Measurements from ENCODE around the gene KRTAP9-7.
"Not testable (repeated sequence)": the region's sequence is repeated elsewhere in the genome, so short reads cannot be mapped to it uniquely, and the experiment has no call there.

KRTAP9-7 gene, protein sequence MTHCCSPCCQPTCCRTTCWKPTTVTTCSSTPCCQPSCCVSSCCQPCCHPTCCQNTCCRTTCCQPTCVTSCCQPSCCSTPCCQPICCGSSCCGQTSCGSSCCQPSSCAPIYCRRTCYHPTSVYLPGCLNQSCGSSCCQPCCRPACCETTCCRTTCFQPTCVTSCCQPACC

DNA sequence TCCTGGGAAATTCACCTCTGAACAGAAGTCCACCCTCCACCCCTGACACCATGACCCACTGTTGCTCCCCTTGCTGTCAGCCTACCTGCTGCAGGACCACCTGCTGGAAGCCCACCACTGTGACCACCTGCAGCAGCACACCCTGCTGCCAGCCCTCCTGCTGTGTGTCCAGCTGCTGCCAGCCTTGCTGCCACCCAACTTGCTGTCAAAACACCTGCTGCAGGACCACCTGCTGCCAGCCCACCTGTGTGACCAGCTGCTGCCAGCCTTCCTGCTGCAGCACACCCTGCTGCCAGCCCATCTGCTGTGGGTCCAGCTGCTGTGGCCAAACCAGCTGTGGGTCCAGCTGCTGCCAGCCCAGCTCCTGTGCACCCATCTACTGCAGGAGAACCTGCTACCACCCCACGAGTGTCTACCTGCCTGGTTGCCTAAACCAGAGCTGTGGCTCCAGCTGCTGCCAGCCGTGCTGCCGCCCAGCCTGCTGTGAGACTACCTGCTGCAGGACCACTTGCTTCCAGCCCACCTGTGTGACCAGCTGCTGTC, at the start of gene KRTAP9-7:
Gene KRTAP9-7, plus strand, starts transcription at position 51 of the 543 bp plus-strand sequence. Its CDS starts 0 bp downstream, at position 51.
- not testable (repeated sequence) for DNase-seq

DNA sequence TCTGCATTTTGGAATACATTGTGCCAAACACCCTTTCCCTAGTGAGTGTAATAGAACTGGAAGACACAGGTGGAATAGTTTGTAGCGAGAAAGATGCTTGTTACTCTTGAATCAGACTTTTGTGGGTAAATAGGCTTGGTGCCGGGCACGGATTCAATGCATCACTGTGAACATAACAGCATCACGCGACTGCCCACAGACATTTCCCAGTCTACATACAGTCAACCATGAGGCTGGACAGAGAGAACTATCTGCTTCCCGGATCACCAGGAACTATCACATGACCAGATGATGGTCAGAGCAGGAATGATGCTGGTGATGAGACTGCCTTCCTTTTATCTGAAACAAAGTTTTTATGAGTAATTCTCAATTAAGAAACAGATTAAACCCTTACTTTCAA, 49.4 kb upstream of the KRTAP9-7 start:
- DNase-seq: no peak

DNA sequence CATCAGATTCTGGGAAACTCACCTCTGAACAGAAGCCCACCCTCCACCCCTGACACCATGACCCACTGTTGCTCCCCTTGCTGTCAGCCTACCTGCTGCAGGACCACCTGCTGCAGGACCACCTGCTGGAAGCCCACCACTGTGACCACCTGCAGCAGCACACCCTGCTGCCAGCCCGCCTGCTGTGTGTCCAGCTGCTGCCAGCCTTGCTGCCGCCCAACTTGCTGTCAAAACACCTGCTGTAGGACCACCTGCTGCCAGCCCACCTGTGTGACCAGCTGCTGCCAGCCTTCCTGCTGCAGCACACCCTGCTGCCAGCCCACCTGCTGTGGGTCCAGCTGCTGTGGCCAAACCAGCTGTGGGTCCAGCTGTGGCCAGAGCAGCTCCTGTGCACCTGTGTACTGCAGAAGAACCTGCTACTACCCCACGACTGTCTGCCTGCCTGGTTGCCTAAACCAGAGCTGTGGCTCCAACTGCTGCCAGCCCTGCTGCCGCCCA, 48.9 kb upstream of the KRTAP9-7 start, which contains the start of gene KRTAP9-2:
Gene KRTAP9-2, plus strand, starts transcription at position 51 of the 498 bp plus-strand sequence. Its CDS starts 7 bp downstream, at position 58.
- DNase-seq: not testable (repeated sequence)

DNA sequence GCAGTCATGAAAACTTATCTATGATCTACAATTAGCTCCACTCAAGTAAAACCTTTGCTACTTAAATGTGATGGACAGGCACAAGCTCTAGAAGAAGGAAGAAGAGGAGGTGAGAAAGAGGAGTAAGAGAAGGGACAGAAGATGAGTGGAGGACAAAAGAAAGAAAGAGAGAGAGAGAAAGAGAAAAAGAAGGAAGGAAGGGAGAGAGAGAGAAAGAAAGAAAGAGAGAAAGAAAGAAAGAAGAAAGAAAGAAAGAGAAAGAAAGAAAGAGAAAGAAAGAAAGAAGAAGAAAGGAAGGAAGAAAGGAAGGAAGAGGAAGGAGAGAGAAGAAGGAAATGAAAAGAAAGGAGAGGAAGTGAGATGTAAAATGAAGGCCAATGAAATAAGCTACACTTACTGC, 45.4 kb upstream of the KRTAP9-7 start:
- no peak for DNase-seq

DNA sequence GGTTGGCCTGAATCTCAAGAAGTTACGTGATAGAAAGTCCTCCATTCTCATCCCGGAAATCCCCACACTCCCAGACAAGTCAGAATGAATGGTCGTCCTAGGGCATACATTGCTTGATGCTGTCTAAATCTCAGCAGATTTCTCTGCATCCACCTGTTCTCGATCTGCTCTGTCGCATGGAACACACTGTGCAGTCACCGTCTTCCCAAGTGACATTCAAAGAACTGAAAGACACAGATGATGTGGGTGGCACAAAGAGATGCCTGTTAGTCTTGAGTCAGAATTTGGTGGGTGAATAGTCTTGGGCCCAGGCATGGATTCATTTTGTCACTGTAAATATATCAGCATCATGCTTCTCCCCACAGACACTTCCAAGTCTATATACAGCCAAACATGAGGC, 43.8 kb upstream of the KRTAP9-7 start:
- DNase-seq: no peak

DNA sequence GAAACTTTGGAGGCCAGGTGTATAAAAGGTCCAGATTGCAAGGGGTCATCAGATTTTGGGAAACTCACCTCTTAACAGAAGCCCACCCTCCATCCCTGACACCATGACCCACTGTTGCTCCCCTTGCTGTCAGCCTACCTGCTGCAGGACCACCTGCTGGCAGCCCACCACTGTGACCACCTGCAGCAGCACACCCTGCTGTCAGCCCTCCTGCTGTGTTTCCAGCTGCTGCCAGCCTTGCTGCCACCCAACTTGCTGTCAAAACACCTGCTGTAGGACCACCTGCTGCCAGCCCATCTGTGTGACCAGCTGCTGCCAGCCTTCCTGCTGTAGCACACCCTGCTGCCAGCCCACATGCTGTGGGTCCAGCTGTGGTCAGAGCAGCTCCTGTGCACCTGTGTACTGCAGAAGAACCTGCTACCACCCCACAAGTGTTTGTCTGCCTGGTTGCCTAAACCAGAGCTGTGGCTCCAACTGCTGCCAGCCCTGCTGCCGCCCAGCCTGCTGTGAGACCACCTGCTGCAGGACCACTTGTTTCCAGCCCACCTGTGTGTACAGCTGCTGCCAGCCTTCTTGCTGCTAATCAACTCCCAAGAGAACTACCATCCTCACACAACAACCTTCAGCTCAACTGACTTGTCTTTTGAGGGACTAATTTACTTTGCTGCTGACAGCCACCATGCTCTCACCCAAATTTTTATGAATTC, 42.9 kb upstream of the KRTAP9-7 start, which contains the start of gene KRTAP9-3:
Gene KRTAP9-3, plus strand, starts transcription at position 51 of the 707 bp plus-strand sequence. Its CDS starts 53 bp downstream, at position 104.
- not testable (repeated sequence) for DNase-seq

DNA sequence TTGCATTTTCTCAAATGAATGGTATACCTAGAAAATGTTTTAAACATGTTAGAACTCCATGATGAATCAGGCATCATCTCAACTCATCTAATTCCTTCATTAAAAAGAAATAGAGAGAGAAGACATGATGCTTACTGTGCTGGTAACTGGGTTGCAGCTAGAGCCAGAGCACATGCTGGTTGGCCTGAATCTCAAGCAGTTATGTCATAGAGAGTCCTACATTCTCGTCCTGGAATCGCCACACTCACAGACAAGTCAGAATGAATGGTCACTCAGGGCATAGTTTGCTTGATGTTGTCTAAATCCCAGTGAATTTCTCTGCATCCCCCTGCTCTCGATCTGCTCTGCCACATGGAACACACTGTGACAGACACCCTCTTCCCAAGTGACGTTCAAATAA, 38.4 kb upstream of the KRTAP9-7 start:
- not testable (repeated sequence) for DNase-seq

DNA sequence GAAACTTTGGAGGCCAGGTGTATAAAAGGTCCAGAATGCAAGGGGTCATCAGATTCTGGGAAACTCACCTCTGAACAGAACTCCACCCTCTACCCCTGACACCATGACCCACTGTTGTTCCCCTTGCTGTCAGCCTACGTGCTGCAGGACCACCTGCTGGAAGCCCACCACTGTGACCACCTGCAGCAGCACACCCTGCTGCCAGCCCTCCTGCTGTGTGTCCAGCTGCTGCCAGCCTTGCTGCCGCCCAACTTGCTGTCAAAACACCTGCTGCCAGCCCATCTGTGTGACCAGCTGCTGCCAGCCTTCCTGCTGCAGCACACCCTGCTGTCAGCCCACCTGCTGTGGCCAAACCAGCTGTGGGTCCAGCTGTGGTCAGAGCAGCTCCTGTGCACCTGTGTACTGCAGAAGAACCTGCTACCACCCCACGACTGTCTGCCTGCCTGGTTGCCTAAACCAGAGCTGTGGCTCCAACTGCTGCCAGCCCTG, 37.5 kb upstream of the KRTAP9-7 start, which contains the start of gene KRTAP9-8:
Gene KRTAP9-8, plus strand, starts transcription at position 51 of the 489 bp plus-strand sequence. Its CDS starts 53 bp downstream, at position 104.
- not testable (repeated sequence) for DNase-seq

DNA sequence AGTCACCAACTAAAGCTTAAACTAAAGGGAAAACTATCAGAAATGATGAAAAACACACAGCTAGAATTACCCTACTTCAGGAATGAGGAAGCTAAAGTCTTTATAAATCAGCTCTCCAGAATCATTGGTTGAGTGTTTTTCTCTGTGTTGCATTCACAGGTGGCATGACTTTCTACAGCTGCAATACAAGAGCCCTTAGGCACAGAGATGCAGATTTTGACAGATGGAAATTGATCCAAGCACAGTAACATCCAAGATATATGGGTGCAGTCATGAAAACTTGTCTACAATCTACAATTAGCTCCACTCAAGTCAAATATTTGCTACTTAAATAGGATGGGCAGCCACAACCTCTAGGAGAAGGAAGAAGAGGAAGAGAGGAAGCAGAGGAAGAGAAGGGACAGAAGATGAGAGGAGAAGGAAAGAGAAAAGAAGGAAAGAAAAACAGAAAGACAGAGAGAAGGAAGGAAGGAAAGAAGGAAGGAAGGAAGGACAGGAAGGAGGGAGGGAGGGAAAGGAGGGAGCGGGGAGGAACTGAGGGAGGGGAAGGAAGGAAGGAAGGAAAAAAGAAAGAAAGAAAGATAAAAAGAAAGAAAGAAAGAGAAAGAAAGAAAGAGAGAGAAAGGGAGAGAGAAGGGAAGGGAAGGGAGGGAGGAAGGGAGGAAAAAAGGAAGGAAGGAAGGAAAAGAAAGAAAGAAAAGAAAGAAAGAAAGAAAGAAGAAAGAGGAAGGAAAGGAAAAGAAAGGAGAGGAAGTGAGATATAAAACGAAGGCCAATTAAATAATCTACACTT, 28.3 kb upstream of the KRTAP9-7 start:
- DNase-seq: not testable (repeated sequence)

DNA sequence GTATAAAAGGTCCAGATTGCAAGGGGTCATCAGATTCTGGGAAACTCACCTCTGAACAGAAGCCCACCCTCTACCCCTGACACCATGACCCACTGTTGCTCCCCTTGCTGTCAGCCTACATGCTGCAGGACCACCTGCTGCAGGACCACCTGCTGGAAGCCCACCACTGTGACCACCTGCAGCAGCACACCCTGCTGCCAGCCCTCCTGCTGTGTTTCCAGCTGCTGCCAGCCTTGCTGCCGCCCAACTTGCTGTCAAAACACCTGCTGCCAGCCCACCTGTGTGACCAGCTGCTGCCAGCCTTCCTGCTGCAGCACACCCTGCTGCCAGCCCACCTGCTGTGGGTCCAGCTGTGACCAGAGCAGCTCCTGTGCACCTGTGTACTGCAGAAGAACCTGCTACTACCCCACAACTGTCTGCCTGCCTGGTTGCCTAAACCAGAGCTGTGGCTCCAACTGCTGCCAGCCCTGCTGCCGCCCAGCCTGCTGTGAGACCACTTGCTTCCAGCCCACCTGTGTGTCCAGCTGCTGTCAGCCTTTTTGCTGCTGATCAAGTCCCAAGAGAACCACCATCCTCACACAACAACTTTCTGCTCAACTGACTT, 25.8 kb upstream of the KRTAP9-7 start, which contains the start of gene KRTAP9-4:
Gene KRTAP9-4, plus strand, starts transcription at position 51 of the 604 bp plus-strand sequence. Its CDS starts 34 bp downstream, at position 85.
- not testable (repeated sequence) for DNase-seq

DNA sequence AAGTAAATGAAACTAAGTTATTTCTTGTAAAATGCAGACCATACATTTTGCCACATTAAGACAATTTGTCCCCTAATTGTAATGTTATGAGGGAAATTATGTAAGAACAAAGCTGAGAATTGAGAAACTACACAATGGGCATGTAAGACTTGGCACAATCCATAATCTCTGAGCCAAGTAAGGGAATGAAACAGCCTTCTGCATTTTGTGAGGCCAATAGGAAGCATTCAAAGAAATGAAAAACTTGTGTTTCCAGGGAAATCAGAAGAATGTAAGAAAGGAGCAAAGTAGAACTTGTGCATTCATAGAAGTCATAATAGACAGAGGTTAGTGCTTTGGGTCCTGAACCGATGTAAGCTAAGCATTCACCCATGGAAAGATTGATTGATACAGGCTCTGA, 24.2 kb upstream of the KRTAP9-7 start:
- no peak for DNase-seq

DNA sequence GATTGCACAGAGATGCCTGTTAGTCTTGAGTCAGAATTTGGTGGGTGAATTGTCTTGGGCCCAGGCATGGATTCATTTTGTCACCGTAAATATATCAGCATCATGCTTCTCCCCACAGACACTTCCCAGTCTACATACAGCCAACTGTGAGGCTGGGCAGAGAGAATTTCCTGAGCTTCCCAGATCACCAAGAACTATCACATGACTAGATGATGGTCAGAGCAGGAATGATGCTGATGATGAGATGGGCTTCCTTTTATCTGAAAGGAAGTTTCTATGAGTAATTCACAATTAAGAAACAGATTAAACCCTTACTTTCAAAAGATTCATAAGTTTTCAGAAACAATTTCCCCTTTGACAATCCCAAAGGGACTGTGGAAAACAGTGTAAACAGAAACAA, 20.6 kb upstream of the KRTAP9-7 start:
- no peak for DNase-seq

DNA sequence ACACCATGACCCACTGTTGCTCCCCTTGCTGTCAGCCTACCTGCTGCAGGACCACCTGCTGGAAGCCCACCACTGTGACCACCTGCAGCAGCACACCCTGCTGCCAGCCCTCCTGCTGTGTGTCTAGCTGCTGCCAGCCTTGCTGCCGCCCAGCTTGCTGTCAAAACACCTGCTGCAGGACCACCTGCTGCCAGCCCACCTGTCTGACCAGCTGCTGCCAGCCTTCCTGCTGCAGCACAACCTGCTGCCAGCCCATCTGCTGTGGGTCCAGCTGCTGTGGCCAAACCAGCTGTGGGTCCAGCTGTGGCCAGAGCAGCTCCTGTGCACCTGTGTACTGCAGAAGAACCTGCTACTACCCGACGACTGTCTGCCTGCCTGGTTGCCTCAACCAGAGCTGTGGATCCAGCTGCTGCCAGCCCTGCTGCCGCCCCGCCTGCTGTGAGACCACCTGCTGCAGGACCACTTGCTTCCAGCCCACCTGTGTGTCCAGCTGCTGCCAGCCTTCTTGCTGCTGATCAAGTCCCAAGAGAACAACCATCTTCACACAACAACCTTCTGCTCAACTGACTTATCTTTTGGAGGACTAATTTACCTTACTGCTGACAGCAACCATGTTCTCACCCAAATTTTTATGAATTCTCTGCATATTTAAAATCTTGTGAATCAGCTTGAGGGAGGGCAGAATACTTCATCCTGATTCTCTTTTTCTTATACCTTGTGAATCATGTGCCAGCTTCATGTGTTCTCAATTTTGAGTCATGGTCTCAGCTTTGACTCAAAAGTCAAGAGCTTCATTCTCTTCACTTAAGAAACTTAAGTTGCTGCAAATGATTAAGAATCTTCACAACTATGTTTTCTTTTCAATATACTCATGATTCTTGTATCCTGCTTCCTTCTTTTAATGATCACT, 19.9 kb upstream of the KRTAP9-7 start, which contains the start of gene KRTAP9-9:
Gene KRTAP9-9, plus strand, starts transcription at position 4 of the 910 bp plus-strand sequence.
- DNase-seq: not testable (repeated sequence)

DNA sequence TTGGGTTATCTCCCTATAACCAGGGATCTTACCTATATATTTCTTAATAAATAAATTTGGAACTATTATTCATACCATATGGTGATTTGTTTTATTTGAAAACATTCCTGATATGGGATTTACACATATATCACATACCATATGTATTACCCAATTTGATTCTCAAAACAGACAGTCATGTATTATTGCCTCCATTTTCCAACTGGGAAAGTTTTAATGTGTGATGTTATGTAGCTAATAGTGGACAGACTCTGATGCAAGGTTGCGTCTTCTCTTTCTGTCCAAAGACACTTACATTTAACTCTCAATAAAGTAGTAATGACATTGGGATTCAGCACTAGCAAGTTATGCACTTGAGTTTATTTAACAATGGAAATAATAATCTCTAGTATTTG, 19.2 kb upstream of the KRTAP9-7 start:
- no peak for DNase-seq

DNA sequence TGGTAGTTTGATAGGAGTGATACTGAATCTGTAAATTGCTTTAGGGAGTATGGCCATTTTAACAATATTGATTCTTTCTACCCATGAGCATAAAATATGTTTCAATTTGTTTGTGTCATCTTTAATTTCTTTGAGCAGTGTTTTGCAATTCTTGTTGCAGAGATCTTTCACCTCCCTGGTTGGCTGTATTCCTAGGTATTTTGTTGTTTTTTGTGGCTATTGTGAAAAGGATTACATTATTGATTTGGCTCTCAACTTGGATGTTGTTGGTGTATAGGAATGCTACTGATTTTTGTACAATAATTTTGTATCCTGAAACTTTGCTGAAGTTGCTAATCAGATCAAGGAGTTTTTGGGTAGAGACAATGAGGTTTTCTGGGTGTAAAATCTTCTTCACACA, 17.1 kb upstream of the KRTAP9-7 start:
- DNase-seq: no peak

DNA sequence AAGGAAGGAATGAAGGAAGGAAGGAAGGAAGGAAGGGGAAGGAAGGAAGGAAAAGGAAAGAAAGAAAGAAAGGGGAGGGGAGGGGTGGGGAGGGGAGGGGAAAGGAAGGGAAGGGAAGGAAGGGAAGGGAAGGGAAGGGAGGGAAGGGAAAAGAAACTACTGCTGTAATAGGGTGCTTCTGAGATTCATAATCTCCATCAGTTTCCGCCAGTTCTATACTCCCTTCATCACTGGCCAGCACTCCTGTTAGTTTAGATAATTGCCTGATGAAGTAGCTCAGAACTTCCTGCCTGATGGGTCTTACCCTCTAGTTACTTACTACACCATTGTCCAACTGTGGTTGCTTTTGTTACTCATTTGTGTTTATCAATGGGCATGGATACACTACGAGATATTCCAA, 12.3 kb upstream of the KRTAP9-7 start:
- no peak for DNase-seq

DNA sequence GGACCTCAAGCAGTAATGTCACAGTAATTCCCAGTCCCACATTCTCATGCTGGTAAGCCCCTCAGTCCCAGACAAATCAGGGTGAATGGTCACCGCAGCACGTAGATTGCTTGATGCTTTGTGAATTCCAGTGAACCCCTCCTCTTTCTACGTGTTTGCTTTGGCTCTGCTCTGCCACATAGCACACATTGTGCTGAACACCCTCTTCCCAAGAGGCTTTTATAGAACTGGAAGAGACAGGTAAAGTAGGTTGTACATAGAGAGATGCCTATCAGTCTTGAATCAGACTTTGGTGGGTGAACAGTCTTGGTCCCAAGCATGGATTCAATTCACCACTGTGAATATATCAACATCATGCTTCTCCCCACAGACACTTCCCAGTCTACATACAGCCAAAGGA, 10.9 kb upstream of the KRTAP9-7 start:
- no peak for DNase-seq

DNA sequence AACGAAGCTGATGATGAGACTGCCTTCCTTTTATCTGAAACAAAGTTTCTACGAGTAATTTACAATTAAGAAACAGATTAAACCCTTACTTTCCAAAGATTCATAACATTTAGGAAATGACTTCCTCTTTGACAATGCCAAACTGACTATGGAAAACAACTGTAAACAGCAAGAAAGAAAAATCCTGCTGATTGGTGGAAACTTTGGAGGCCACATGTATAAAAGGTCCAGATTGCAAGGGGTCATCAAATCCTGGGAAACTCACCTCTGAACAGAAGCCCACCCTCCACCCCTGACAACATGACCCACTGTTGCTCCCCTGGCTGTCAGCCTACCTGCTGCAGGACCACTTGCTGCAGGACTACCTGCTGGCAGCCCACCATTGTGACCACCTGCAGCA, 10.4 kb upstream of the KRTAP9-7 start, which contains the start of gene KRTAP9-6:
Gene KRTAP9-6, plus strand, starts transcription at position 301 of the 400 bp plus-strand sequence. Its CDS starts 0 bp downstream, at position 301.
- no peak for DNase-seq

DNA sequence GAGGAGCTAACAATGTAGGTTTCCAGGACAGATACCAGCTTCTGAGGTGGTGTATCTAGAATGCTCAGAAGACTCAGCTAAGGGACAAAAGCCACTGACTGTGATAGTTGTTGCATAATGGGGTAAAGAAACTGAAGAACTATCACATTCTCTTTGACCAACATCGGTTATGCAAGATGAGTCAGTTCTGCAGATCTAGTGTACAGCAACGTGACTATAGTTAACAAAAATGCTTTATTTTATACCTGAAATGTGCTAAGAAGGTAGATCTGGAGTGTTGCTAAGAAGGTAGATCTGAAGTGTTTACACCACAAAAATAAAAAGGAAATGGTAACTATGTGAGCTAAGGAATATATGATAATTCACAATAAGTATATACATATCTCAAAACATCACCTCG, 7.8 kb upstream of the KRTAP9-7 start:
- DNase-seq: no peak

DNA sequence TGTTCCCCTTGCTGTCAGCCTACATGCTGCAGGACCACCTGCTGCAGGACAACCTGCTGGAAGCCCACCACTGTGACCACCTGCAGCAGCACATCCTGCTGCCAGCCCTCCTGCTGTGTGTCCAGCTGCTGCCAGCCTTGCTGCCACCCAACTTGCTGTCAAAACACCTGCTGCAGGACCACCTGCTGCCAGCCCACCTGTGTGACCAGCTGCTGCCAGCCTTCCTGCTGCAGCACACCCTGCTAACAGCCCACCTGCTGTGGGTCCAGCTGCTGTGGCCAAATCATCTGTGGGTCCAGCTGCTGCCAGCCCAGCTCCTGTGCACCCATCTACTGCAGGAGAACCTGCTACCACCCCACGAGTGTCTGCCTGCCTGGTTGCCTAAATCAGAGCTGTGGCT, 4.2 kb upstream of the KRTAP9-7 start:
- DNase-seq: not testable (repeated sequence)

DNA sequence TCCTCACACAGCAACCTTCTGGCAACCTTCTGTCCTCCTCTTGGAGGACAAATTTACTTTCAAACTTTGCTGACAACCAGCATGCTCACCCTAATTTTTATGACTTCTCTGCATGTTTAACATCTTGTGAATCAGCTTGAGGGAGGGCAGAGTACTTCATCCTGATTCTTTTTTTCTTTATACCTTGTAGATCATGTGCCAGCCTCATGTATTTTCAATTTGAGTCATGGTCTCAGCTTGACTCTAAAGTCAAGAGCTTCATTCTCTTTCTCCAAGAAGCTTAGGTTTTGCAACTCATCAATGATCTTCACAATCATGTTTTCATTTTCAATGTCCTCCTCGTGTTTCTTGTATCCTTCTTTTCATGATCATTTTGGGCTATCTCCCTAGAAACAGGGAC, 3.6 kb upstream of the KRTAP9-7 start:
- no peak for DNase-seq

Measured in GOT3 (cell line).